NK-92 treated with Interleukin-12 subunit alpha and Interleukin-12 subunit beta, amount 100 ng/mL, for 24 hours (cell line): Measurements from ENCODE around the gene SPACA4.

Experiments
- DNase-seq: peaks from one replicate; lab custom pipeline; 2025; lab: John Stamatoyannopoulos, UW

SPACA4 gene

DNA sequence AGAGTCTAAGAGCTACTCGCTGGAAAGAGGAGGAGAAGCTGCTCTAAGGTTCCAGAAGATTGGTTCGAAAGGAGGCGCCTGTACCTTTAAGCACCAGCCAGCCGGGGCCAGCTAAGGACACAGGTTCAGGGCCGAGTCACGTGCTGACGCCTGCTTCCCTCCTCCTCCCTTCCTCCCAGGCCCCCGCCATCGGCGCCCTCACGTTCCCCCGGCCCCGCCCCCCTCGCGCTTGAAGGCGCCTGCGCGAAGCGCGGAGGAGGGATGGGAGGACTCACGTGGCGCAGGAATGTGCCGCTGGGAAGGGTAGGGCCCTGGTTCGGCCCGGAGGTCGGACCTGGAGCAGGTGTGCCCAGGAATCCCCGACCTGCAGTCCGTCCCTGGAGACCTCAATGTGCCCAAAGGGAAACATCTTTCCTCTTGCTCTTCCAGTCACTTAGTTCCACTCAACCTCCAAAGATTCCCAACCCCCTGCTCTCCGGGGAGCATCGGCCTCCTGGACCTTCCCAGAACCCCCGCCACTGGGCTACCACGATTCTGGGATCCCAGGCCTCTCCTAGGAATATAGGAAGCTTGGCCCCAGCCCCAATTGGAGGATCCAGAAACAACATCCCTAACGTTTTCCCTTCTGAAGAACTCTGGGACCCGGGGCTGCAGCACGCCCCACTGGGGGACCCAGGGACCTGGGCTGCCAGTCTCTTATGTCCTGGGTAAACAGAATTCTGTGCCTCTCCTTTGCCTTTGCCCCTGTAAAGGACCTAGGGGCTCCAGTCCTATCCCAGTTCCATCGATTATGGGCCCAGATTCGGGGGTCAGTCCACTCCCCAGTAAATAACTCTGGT is 28.1 kb downstream of the SPACA4 start:
- peak; percentile 77 for DNase-seq

DNA sequence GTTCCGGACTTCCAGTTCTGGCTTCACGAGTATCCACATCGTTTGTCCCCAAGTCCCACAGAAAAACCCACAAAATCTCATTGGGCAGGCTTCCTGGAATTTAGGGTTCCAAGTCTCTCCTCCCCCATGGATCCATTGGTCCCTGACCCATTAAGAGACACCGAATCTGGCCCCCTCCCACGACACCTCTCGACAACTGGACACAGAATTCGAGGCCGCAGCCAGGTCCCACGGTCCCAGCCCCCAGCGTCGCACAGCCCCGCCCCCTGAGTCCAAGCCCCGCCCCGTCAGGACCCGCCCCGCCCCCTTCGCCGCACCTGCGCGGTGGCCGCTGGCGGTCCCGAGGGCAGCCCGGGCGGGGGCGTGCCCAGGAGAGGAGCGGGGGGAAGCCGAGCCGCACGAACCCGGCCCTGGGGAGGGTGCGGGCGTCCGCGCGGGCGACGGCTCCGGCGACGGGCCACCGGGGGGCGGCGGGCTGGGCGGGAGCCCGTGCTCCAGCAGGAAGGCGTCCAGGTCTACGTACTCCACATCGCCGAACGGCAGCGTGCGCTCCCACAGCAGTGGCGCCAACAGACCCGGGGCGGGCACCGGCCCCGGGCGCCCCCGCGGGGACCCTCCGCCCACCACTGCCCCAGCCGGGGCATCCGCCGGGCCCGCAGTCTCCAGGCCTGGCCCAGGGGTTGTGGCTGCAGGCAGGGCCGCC is 28.9 kb downstream of the SPACA4 start:
- DNase-seq: peak; percentile 41

DNA sequence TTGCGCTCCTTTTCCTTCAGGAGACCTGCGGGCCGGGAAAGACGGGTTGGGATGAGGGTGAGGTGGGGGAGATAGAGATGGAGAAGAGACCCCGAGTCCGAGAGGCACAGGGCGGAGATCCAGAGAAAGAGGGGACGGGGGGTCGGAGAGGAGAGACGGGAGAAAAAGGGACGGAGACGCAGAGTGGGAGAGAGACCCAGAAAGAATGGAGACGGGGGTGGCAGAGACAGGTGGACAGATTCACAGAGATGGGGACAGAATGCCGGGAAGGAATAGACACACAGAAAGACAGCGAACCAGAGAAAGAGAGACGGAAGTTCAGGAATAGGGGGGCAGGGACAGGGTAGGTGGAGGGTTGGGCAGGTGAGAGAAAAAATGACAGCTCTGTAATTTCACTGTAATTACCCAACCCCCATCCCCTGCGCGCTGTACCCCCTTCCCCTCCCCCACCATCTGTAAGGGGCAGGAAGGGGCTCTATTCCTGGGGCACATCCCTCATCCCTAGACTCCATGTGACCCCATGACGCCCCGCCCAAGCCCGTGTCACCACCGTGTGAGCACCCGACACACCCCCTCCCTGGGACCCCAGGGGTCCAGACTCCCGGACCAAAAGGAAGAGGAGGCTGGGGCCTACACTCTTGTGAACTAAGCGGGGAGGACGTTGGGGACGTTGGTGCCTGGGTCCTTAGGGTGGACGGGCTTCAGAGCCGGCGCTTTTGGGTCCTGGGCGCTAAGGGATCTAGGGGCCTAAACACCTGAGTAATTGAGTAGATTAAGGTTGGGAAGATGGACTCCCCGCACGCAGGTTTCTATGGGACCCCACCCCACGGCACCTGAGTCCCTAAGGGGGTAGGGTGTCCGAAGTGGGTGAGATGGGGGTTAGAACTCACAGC is 29.7 kb downstream of the SPACA4 start:
- DNase-seq: no peak

DNA sequence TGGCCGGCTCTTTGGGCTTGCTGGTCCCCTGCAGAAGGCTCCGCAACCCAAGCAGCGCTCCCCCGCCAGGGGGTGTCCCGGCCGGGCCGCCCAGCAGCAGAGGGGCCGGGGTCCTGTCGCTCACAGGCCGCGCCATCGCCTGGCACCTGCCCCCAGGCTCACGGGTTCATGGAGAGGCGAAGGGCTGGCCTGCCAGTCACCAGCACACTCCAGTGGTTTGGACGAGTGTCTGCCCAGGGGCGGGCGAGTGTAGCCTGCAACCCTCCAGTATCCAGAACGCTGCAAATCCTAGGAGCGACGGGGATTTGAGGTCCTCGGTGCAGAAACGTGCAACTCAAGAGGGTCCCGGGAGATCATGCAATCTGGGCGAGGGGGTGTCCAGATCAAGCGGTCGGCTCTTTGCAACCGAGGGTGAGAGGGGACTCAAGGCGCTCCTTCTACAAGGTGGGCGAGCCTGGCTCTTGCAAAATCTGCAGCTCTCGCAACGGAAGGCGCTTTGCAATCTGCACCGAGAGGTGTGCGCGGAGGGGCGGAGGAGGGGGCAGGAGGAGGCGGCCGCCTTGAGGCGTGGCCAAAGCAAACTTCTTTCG is 30.4 kb downstream of the SPACA4 start, which contains the start of gene DBP:
TSS of gene DBP (minus strand) at position 521 of the 590 bp plus-strand sequence. CDS start at position 136, 385 bp downstream.
- no peak for DNase-seq

DNA sequence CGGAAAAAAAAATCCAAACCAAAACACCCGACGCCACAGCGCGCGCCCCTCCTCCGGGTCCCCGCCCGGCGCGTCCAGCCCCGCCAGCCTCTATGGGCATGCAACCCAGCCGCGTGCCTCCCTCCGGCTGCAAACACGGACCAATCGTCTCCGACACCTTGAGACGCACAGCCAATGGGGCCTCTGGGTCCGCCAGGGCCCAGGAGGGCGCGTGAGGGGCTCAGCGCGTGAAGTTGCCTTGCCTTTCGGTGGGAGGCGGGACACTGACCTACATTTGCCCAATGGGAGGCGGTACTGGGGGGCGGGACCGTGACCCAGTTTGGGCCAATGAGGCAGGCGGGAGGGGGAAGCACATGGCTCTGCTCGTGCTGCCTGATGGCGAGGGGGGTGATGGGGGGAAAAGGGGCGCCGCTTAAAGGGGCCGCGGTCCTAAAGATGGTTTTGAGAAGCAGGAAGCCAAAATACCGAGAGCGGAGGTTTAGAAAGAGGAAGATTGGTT is 31.0 kb downstream of the SPACA4 start:
- peak; percentile 92 for DNase-seq

DNA sequence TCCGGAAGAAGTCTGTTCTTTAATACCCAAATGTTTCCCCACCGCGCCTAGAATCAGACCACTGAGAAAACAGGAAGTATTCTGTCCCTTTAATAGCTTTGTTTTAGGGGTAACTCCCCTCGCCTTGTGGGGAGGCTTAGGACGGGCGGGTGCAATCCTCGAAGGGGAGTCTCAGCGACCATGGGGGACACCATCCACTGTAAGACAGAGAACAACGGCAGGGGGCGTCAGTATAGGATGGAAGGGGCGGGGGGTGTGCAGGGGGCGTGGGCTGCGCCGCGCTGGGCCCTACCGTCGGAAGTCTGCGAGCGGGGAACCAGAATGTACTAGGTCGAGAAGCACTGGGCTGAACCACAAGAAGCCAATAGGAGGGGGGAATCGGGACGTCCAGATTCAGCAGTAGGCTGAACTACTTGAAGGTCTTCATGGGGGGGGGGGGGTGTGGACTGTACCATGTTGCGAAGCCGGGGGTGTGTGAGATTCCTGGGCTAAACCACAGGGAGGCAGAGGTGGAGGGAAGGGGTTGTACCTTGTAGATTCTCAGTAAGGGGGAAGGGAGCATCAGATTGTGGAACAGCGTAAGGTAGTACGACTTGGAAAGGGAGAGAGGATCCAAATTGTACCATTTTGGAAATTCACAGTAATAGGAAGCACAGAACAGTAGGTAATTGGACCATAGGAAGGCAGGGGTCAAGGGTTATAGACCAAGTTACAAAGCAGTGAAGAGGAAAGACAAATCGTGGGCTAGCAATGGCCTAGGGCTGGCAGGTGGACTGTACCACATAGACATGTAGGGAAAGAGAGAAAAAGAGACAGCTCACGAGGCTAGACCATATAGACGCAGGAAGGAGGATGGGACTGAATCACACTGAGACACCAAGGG is 31.6 kb downstream of the SPACA4 start:
- DNase-seq: peak; percentile 57

DNA sequence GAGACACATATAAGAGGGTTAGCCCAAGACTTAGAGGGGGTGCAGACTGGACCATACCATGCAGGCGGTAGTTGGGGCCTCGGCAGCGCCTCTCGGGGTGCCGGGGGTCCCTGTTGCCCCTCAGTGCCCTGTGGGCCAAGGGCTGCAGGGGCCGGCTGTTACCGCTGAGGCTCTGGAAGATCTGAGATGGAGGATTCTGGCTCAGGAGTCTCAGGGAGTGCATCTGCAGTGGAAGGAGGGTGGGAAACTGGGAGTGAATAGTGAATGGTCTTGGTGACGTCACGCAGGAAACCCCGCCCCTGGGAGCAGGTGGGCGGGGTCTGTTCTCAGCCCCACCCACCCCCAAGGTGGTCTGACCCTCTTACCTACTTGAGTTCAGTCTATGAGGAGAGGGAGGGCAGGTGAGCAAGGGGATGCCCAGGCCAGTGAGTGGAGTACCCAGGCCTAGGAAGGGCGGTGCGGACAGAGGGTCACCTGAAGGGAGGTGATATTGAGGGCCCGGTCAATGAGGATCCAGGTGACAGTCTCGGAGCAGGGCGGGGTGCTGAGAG is 32.4 kb downstream of the SPACA4 start:
- DNase-seq: no peak

DNA sequence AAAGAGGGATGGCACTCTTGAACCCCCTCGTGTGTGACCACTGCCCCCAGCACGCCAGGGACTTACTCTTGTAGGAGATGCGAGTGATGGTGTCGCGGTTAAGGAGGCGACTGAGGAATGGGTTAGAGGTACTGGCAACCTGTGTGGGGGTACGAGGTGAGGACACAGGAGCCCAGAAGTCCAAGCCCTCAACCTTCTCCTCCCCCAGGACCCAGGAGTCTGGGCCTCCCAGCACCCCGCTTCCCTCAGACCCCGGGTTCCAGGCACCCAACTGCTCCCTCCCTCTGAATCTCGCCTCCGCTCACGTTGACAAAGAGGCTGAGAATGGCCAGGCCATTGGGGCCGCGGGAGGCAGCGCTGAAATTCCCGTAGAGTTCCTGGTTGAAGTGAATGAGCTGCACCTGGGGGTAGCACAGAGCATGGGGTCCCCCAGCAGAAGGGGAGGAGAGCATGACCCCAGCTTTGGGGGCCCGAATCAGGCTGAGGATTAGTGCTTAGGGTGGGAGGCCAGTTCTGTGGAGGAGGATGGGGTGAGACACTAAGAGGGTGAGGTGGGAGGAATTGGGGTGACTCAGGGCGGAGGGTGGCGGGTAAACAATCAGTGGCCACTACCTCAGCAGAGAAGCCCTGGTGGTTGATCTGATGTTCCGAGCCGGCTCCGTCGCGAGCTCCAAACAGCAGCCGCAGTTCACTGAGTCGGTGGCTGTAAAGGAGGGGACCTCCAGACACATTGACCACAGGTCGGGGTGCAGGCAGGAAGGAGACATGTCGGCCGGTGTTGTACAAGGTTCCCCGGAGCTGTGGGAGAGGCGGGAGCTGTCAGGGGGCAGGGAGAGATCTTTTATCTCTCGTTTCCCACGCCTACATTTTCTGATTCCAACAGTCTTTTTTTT is 33.2 kb downstream of the SPACA4 start:
- no peak for DNase-seq

DNA sequence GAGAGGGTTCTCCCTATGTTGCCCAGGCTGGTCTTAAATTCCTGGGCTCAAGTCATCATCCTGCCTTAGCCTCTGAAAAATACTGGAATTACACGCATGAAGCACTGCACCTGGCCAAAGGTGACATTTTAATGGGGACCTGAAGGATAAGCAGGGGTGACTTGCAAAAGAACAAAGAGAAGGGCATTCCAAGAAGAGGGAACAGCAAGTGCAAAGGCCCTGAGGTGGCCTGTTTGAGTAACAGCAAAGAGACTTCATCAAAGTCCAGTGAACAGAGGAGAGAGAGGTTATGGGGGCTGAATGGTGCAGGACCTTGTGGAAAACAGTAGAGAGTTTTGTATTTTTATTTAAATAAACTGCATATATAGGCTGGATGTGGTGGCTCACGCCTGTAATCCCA is 35.3 kb downstream of the SPACA4 start:
- DNase-seq: no peak

DNA sequence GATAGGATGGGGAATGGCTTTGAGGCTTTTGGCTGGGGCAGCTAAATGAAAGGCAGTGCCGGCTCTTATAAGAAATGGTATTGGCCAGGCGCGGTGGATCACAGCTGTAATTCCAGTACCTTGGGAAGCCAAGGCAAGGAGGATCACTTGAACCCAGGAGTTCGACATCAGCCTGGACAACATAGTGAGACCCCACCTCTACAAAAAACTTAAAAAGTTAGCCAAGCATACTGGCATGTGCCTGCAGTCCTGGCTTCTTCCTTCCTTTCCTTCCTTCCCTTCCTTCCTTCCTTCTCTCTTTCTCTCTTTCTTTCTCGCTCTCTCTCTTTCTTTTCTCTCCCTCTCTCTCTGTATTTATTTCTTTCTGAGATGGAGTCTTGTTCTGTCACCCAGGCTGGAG is 36.3 kb downstream of the SPACA4 start:
- DNase-seq: no peak

DNA sequence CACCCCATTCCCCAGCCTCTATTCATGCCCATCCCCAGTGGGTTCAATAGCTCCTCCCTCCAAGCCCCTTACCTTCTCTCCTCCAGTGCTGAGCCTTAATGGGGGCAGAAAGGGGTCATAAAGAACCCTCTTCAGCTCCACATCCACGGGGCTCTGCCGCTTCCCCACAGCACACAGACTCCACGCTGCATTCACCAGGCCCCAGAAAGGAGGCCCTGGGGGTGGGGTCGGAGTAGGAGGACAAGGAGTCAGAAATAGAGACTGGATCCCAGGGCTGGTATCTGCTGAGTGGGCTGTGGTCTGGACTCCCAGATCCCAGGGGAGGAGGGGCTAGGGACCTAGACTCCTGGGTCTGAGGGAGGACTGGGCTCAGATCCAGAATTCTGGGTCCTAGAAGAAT is 37.8 kb downstream of the SPACA4 start:
- no peak for DNase-seq

DNA sequence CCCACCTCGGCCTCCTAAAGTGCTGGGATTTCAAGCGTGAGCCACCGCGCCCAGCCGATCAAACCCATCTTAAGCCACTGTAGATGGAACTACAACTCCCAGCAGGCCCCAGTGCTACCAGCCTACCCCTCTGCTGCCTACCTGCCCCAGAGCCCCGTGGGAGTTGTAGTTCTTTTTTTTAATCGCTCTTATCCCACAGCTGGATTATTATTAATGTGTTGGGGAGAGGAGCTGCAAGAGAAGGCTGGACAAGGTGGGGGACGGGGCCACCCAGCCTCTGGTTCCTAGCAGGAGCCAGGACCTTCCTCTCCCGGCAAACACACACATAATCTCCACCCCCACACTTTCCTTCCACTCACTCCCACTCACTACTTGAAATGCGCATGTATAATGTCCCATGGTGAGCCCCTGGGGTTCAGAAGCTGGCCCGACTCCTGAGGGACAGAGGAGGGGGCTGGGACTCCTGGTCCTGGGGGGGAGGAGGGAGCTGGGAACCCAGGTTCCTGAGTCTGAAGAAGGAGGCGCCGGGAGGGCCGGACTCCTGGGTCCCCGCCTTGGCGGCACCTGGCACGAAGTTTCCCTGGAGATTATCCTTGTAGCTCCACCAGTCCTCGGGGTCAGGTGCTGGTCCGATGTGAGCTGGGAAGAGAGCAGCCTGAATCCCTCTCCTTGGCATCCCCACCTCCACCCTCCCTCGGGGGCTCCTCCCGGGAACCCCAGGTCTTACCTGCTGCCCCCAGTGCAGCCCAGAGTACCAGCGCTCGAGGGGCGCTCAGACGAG is 38.5 kb downstream of the SPACA4 start:
- DNase-seq: no peak

DNA sequence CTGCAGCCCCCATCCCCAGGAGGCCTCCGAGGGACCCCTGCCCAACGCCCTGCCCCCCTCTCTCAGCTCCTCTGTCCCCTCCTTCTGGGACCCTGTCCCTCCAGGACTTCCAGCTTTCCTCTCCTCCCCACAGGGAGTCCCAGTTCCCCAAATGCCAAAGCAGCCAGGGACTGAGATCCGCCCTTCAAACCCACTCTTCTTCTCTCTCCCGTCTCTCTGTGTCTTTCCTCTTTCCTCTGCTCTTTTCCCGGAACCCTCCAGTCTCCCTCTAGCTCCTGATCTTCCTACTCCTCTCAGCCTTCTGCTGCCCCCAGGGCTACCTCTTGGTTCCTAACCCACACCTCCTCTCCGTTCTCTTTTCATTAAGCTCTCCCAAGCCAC is 39.1 kb downstream of the SPACA4 start:
- no peak for DNase-seq

DNA sequence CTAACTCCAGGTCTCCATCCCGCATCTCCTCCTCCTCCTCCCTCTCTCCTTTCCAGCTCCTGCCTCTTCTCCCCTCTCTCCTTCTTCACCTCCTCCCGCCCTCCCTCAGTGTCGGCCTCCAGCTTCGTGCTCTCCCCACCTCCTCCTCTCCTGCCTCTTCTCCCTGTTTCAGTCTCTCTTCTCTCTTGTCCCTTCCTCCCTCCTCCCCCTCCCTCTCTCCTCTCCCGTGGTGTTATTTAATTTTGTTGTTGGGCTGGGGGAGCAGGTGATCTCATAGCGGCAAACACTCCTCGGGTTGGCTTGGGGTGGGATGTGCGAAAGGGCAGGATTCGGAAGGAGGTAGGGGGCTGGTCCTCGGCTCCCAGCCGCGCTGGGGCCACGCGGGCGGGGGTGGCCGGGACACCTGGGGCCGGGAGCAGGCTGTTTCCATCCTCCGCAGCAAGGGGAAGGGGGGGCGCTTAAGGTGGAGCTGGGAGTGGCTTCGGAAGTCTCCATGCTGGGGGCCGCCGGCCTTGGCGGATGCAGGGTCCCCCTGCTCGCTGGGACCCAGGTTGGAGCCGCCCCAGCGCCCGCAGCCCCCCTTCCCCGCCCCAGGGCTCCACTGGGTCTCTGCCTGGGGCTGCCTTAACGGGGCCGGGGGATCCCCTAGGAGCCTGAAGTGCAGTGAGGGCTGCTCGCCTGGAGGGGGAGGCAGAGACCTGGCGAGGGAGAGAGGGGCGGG is 39.6 kb downstream of the SPACA4 start, which contains the start of gene CA11:
TSS of gene CA11 (minus strand) at position 187 of the 721 bp plus-strand sequence. CDS start 555 bp downstream, outside the sequence.
- peak; percentile 76 for DNase-seq

DNA sequence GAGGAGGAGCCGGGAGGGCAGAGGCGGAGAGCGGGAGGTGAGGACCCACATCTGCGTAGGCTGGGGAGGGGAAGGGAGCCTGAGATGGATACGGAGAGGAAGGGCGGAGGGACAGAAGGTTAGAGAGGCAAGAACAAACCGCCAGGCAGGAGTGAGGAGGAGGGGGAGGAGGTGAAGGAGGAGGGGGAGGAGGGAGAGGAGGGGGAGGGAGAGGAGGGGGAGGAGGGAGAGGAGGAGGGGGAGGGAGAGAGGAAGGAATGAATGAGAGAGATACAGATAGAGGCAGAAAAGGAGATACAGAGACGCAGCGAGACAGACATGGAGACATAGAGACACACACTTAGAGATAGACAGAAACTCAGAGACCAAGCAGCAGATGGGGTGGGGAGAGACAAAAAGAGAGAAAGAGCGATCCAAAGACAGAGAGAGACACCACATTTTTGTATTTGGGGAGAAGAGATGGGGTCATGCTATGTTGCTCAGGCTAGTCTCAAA is 40.2 kb downstream of the SPACA4 start:
- DNase-seq: no peak

DNA sequence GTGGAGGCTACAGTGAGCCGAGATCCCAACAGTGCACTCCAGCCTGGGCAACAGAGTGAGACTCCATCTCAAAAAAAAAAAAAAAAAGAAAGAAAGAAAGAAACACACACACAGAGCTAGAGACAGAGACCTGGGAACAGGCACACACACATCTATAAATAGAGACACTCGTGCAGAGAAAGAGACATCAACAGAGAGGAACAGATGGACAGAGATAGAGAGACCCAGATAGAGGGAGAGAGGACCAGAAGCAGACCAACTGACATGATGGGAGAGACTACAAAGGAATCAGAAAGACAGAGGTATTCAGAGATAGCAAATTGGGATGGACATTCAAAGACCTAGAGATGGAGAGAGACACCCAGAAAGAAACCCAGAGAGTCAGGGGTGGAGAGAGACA is 41.6 kb downstream of the SPACA4 start:
- no peak for DNase-seq

DNA sequence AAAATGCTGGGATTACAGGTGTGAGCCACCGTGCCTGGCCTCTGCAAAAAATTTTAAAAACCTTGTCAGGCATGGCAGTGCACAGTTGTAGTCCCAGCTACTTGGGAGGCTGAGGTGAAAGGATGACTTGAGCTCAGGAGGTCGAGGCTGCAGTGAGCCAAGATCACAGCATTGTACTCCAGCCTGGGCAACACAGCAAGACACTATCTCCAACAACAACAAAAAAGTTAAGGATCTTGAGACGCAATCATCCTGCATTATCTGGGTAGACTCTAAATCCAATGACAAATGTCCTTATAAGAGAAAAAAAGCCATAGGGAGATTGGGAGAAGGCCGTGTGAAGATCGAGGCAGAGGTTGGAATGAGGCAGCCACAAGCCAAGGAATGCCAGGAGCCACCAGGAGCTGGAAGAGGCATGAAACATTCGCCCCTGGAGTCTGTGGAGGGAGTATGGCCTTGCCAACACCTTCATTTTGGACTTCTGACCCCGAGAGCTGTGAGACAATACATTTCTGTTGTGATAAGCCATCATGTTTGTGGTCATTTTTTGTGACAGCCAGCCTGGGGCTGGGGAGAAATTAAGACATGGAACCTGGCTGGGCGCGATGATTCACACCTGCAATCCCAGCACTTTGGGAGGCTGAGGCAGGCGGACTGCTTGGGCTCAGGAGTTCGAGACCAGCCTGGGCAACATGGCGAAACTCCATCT is 44.6 kb downstream of the SPACA4 start:
- DNase-seq: no peak
